Neuronal stem cell (in vitro differentiated cells): Measurements from ENCODE around the gene DLG1.

Experiments used
- DNase-seq: peaks from one replicate; pipeline ENCODE4 v3.0.0-alpha.2; 2013; ENCODE audit warnings: low spot score
- H2AFZ ChIP-seq: one replicate; pipeline ENCODE4 v1.6.1; 2013; ENCODE audit warnings: mild to moderate bottlenecking, low read length, inconsistent platforms
- H2AK5ac ChIP-seq: 2 replicates; pipeline ENCODE4 v1.6.1; 2013; ENCODE audit warnings: low read depth, mild to moderate bottlenecking, inconsistent platforms, low read length, moderate library complexity, mixed read lengths
- H2BK120ac ChIP-seq: 2 replicates; pipeline ENCODE4 v1.6.1; 2013; ENCODE audit warnings: low read depth, mild to moderate bottlenecking, inconsistent platforms, low read length, moderate library complexity, mixed read lengths
- H2BK12ac ChIP-seq: one replicate; pipeline ENCODE4 v1.6.1; 2013; ENCODE audit warnings: low read length, inconsistent platforms
- H2BK15ac ChIP-seq: 2 replicates; pipeline ENCODE4 v1.6.1; 2013; ENCODE audit warnings: mild to moderate bottlenecking, low read length, inconsistent platforms, mixed read lengths
- H2BK5ac ChIP-seq: one replicate; pipeline ENCODE4 v1.6.1; 2013; ENCODE audit warnings: inconsistent platforms, mild to moderate bottlenecking, low read length, moderate library complexity
- H3K14ac ChIP-seq: one replicate; pipeline ENCODE4 v1.6.1; 2013; ENCODE audit warnings: low read length, inconsistent platforms
- H3K18ac ChIP-seq: 2 replicates; pipeline ENCODE4 v1.6.1; 2013; ENCODE audit warnings: low read length, inconsistent platforms
- H3K23ac ChIP-seq: 2 replicates; pipeline ENCODE4 v1.6.1; 2013; ENCODE audit warnings: low read depth, mild to moderate bottlenecking, mixed read lengths, low read length, inconsistent platforms; ENCODE audit not compliant: poor library complexity
- H3K27ac ChIP-seq: replicated peaks from 3 replicates; pipeline ENCODE4 v1.5.1; 2013; ENCODE audit warnings: low read length, inconsistent platforms
- H3K27me3 ChIP-seq, 3 experiments: 2 replicates each; pipeline ENCODE4 v1.6.1; 2013; ENCODE audit warnings: low read length in 3 of 3, mild to moderate bottlenecking in 2 of 3, inconsistent platforms in 1 of 3, low read depth in 1 of 3, mixed read lengths in 1 of 3, moderate library complexity in 1 of 3; ENCODE audit not compliant: control insufficient read depth in 3 of 3, insufficient read depth in 3 of 3
- H3K36me3 ChIP-seq, 2 donors: replicated peaks in 1 of 2; 2 replicates each; pipeline ENCODE4 v1.6.1; 2013; ENCODE audit warnings: low read length in 2 of 2; ENCODE audit not compliant: control insufficient read depth in 2 of 2, insufficient read depth in 2 of 2
- H3K4ac ChIP-seq: 2 replicates; pipeline ENCODE4 v1.6.1; 2013; ENCODE audit warnings: inconsistent platforms, mild to moderate bottlenecking, low read length, moderate library complexity
- H3K4me1 ChIP-seq, 2 donors: 1 replicate in 1 of 2; 2 replicates in 1 of 2; pipeline ENCODE4 v1.6.1; 2013; ENCODE audit warnings: low read length in 2 of 2, low read depth in 1 of 2; ENCODE audit not compliant: control insufficient read depth in 2 of 2, insufficient read depth in 1 of 2
- H3K4me2 ChIP-seq: one replicate; pipeline ENCODE4 v1.6.1; 2013; ENCODE audit warnings: mild to moderate bottlenecking, low read length, inconsistent platforms; ENCODE audit not compliant: insufficient read depth, poor library complexity, severe bottlenecking
- H3K4me3 ChIP-seq, 2 donors: 2 replicates each; pipeline ENCODE4 v1.5.1; 2013; ENCODE audit warnings: low read length in 2 of 2, mild to moderate bottlenecking in 2 of 2, inconsistent platforms in 1 of 2, moderate library complexity in 1 of 2
- H3K79me1 ChIP-seq: one replicate; pipeline ENCODE4 v1.6.1; 2013; ENCODE audit warnings: low read depth, mild to moderate bottlenecking, inconsistent platforms, low read length, moderate library complexity
- H3K9ac ChIP-seq: one replicate; pipeline ENCODE4 v1.6.1; 2013; ENCODE audit warnings: mild to moderate bottlenecking, low read depth, low read length, inconsistent platforms; ENCODE audit not compliant: poor library complexity
- H3K9me3 ChIP-seq, 2 donors: replicated peaks in 1 of 2; 2 replicates each; pipeline versions ENCODE3 to v1.6.1; 2013; ENCODE audit warnings: low read length in 2 of 2, mild to moderate bottlenecking in 2 of 2, inconsistent platforms in 1 of 2, low read depth in 1 of 2, mixed read lengths in 1 of 2, moderate library complexity in 1 of 2; ENCODE audit not compliant: control insufficient read depth in 2 of 2, insufficient read depth in 1 of 2
- H4K8ac ChIP-seq: one replicate; pipeline ENCODE4 v1.6.1; 2013; ENCODE audit warnings: low read depth, mild to moderate bottlenecking, inconsistent platforms, low read length, moderate library complexity
- H4K91ac ChIP-seq: one replicate; pipeline ENCODE4 v1.6.1; 2013; ENCODE audit warnings: low read length, low read depth, mild to moderate bottlenecking, inconsistent platforms; ENCODE audit not compliant: poor library complexity
- WGBS, 2 donors: extraction: QIAGEN DNeasy Blood & Tissue Kit; methylation state at CpG; one replicate each; pipeline ENCODE4 v1.1.7; 2013; ENCODE audit warnings: missing lambda C conversion rate in 2 of 2, mixed read lengths in 1 of 2; ENCODE audit not compliant: insufficient read length in 2 of 2, insufficient replicate concordance in 1 of 2; ENCODE audit errors: extremely low coverage in 2 of 2; 5-methylcytosine and 5-hydroxymethylcytosine counted together

The DLG1 gene

DNA sequence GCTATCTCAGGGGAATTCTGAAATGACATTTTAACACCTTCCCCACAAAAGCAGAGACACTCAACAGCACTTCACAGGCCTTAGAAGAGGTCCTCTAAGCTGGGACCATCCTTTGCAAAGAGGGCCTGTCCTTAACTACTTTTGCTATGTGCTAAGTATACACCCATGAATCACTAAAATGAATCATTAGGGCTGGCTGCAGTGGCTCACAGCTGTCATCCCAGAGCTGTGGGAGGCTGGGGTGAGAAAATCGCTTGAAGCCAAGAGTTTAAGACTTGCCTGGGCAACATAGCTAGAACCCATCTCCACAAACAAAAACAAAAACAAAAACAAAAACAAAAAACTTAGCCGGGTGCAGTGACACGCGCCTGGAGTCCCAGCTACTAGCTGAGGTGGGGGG, 214.9 kb downstream of the DLG1 start:
- no peak overlapping the region for H3K18ac ChIP-seq
- H2BK12ac ChIP-seq, result no peak overlapping the region
- H3K9ac ChIP-seq, result no peak overlapping the region
- no peak overlapping the region for H2AFZ ChIP-seq
- no peak overlapping the region for H4K91ac ChIP-seq
- peaks cover 2 to 55% of the 10 kb centered on the region in 2 donors for H3K36me3 ChIP-seq
- H3K14ac ChIP-seq, result no peak overlapping the region
- H3K4me2 ChIP-seq, result no peak overlapping the region
- no peak for DNase-seq
- H3K27ac ChIP-seq, result no peak overlapping the region
- no peak overlapping the region for H2AK5ac ChIP-seq
- H3K4me3 ChIP-seq, result no peak overlapping the region
- no peak overlapping the region for H4K8ac ChIP-seq
- H3K23ac ChIP-seq, result no peak overlapping the region
- no peak overlapping the region for H2BK5ac ChIP-seq
- no peaks in the 10 kb centered on the region for H3K79me1 ChIP-seq
- no peaks in the 10 kb centered on the region for H3K27me3 ChIP-seq
- peaks cover 0 to 3% of the 10 kb centered on the region in 2 donors for H3K4me1 ChIP-seq
- no CpG with 5 or more reads among the region's 4 CpGs for WGBS, 2 donors
- no peak overlapping the region for H2BK120ac ChIP-seq
- H3K4ac ChIP-seq, result no peak overlapping the region
- H3K9me3 ChIP-seq, result no peaks in the 10 kb centered on the region
- H2BK15ac ChIP-seq, result no peak overlapping the region

DNA sequence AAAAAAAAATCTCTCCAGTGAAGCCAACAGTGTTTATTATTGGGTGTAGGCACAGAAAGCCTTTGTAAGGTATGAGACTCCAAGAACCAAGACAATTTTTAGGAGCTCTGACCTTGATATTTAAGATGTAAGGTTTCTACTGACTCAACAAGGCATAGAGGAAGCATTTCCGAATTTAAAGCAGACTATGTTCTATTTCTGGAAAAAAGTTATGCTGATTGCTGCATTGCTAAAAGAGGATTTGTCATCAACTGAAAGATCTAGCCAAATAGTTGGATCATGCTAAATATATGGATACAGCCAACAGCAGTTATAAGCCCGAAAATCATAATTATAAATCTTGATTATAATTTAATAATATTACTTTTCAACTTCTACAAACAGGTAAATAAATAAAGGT, 215.5 kb downstream of the DLG1 start:
- Histone ChIP-seq H2BK15ac (no peak overlapping the region), H3K4ac (no peak overlapping the region), H3K9ac (no peak overlapping the region), H3K23ac (no peak overlapping the region), H2AFZ (no peak overlapping the region), H3K9me3 (no peaks in the 10 kb centered on the region), H2BK120ac (no peak overlapping the region), H3K79me1 (no peaks in the 10 kb centered on the region), H3K36me3 (peaks cover 2 to 57% of the 10 kb centered on the region in 2 donors), H3K4me2 (no peak overlapping the region), H3K27ac (no peak overlapping the region), H3K4me3 (no peak overlapping the region), H3K18ac (no peak overlapping the region), H3K27me3 (no peaks in the 10 kb centered on the region), H2BK12ac (no peak overlapping the region), H3K4me1 (no peaks in the 10 kb centered on the region), H4K91ac (no peak overlapping the region), H4K8ac (no peak overlapping the region), H3K14ac (no peak overlapping the region), H2AK5ac (no peak overlapping the region), H2BK5ac (no peak overlapping the region)
- no peak for DNase-seq
- no CpG with 5 or more reads among the region's 2 CpGs for WGBS, 2 donors

DNA sequence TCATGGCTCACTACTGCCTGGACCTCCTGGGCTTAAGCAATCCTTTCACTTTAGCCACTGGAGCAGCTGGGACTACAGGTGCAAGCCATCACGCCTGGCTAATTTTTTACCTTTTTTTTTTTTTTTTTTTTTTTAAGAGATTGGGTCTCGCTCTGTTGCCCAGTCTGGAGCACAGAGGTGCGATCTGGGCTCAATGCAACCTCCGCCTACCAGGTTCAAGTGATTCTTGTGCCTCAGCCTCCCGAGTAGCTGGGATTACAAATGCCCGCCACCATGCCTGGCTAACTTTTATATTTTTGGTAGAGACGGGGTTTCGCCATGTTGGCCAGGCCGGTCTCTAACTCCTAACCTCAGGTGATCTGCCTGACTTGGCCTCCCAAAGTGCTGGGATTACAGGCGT, 218.1 kb downstream of the DLG1 start:
- H2BK5ac ChIP-seq, result no peak overlapping the region
- WGBS, 2 donors, result no CpG with 5 or more reads among the region's 10 CpGs
- no peak overlapping the region for H3K4me3 ChIP-seq
- H3K4ac ChIP-seq, result no peak overlapping the region
- H2BK12ac ChIP-seq, result no peak overlapping the region
- no peak overlapping the region for H2BK15ac ChIP-seq
- no peaks in the 10 kb centered on the region for H3K9me3 ChIP-seq
- no peaks in the 10 kb centered on the region for H3K79me1 ChIP-seq
- no peak overlapping the region for H3K23ac ChIP-seq
- no peak overlapping the region for H3K18ac ChIP-seq
- H3K27ac ChIP-seq, result no peak overlapping the region
- no peak for DNase-seq
- H2BK120ac ChIP-seq, result no peak overlapping the region
- no peak overlapping the region for H2AFZ ChIP-seq
- no peak overlapping the region for H4K91ac ChIP-seq
- H3K9ac ChIP-seq, result no peak overlapping the region
- H3K14ac ChIP-seq, result no peak overlapping the region
- no peak overlapping the region for H3K4me2 ChIP-seq
- H3K4me1 ChIP-seq, result peaks cover 0 to 11% of the 10 kb centered on the region in 2 donors
- H3K27me3 ChIP-seq, result no peaks in the 10 kb centered on the region
- peaks cover 2 to 42% of the 10 kb centered on the region in 2 donors for H3K36me3 ChIP-seq
- no peak overlapping the region for H2AK5ac ChIP-seq
- no peak overlapping the region for H4K8ac ChIP-seq

DNA sequence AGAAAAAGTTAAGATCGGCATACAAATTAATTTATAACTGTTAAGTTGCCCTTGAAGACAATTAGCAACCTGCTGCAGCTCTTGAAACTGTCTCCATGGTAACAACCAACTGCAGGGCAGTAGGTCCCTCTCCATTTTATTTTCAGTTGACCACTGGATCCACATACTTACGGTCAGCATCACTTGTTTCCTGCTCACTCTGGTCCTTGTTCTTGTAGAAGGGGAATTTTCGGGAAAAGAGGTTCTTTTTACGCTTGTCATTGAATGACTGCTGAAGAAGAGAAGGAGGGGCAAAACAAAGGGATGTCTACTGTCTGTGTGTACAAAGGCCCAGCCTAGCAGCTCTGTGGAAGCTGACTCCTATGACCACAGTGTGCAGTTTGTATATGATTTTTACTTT, 222.0 kb downstream of the DLG1 start:
- Histone ChIP-seq H3K4me1 (peaks cover 0 to 11% of the 10 kb centered on the region in 2 donors), H2BK120ac (no peak overlapping the region), H4K8ac (no peak overlapping the region), H3K18ac (no peak overlapping the region), H3K9ac (no peak overlapping the region), H3K27ac (no peak overlapping the region), H3K79me1 (no peaks in the 10 kb centered on the region), H2BK15ac (no peak overlapping the region), H3K4ac (no peak overlapping the region), H3K27me3 (no peaks in the 10 kb centered on the region), H3K9me3 (no peaks in the 10 kb centered on the region), H2AFZ (no peak overlapping the region), H3K36me3 (peaks cover 0 to 43% of the 10 kb centered on the region in 2 donors), H2BK12ac (no peak overlapping the region), H2BK5ac (no peak overlapping the region), H3K23ac (no peak overlapping the region), H3K4me2 (no peak overlapping the region), H3K14ac (no peak overlapping the region), H2AK5ac (no peak overlapping the region), H4K91ac (no peak overlapping the region), H3K4me3 (no peak overlapping the region)
- no CpG with 5 or more reads among the region's 4 CpGs for WGBS, 2 donors
- DNase-seq, result no peak
